NCI-H748 treated with DMSO at 0.1 percent for 48 hours (cell line): Measurements from ENCODE around the gene IL31.
A peak's percentile ranks its signal among the peaks of the same experiment; 100 is the strongest.

Experiments
- DNase-seq: peaks from one replicate; lab custom pipeline; 2025; lab: John Stamatoyannopoulos, UW

IL31 gene

GRCh38 chr12:122128481-122128880 lies 45.5 kb downstream of the IL31 start:
- DNase-seq = no peak

GRCh38 chr12:122127839-122128238 lies 46.2 kb downstream of the IL31 start:
- DNase-seq = no peak

GRCh38 chr12:122126713-122127597 lies 47.1 kb downstream of the IL31 start:
- DNase-seq = no peak

- DNase-seq = no peak
These were observed 47.7 kb downstream of the IL31 start for GRCh38 chr12:122126342-122126635.

GRCh38 chr12:122125452-122126341 lies 48.3 kb downstream of the IL31 start:
- DNase-seq = no peak

GRCh38 chr12:122124370-122124769 lies 49.7 kb downstream of the IL31 start:
- no peak for DNase-seq

GRCh38 chr12:122123761-122124145 lies 50.3 kb downstream of the IL31 start:
- DNase-seq = no peak

- DNase-seq = peak; percentile 32
These were observed 50.8 kb downstream of the IL31 start for GRCh38 chr12:122123051-122123760.
